ENCODE data around the gene SHISAL2A. TPM values are rescaled to one million over a fixed set of nuclear protein-coding genes. Genes with fewer than 3 reads are reported as not detected.

Gene SHISAL2A
- total RNA-seq, result 1 to 10 TPM in 1 of 4 donors, under 1 TPM in 3; 0.19 to 1.6 (median 0.45) TPM
- polyA plus RNA-seq, result under 1 TPM; 0.13 to 0.44 (median 0.25) TPM
- long read RNA-seq, donor 1, partial matches to known transcripts, result 0 of 1 reads
- long read RNA-seq, donor 1, other reads (novel, unspliced or antisense), result 1 of 1 reads
- long read RNA-seq, donor 2, partial matches to known transcripts, result 0 of 1 reads
- long read RNA-seq, donor 2, other reads (novel, unspliced or antisense), result 1 of 1 reads

DNA sequence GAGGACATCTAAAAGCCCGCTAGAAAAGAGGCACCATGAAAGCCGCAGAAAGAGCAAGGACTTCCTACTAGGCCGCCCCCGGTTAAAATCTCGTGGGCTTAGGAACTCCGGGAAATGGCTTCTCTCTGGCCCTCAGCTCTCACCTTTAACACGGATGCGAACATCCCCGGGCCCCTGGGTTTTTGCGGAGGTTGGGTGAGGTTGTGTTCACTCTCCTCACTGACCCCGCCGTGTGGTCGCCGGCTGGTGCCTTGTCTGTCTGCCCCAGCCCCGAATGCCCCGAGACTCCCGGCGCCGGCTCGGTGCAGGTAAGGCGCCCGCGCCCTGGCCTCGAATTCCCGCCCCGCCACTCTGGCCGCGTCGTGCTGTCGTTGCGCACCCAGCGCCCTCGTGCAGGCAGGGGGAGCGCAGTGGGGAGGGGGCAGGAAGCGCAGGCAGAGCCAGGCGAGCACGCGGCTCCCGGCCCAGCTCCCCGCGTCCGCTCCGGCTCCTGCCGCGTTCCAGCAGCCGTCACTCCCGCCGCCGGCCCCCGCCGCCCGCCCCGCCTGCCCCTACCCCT lies at the start of gene SHISAL2A:
TSS of gene SHISAL2A (plus strand) at position 437 of the 559 bp plus-strand sequence. CDS start 326 bp downstream, outside the sequence.
- Histone ChIP-seq H3K4me3 (peak within 1 kb of the TSS; percentile 69), H3K9me3 (no peaks in the 10 kb centered on the region), H3K27me3 (ENCODE audit: insufficient read depth in 3 of 3, low read length in 2 of 3) (no peaks in the 10 kb centered on the region), H3K4me1 (peaks cover 8% of the 10 kb centered on the region), H3K36me3 (ENCODE audit: insufficient read depth in 1 of 2, low read depth in 1 of 2) (no peaks in the 10 kb centered on the region), H3K27ac (peak within 1 kb of the TSS; percentile 16)
- TF ChIP-seq CTCF (IDR thresholded peaks at IDR 0.05), result no peak
- WGBS, 3 donors, result 10 to 16% (median 14%) methylated on average over 31 to 53 of the region's 53 CpGs
- peak; percentile 64 to 78 (median 70) for ATAC-seq
- intact Hi-C loops (cut with DNase I), result no loop called here
- DNase-seq, result peak; percentile 19 to 73

- intact Hi-C loops (cut with DNase I), result no loop called here
- 55 to 79% (median 78%) methylated on average over 1 of the region's 1 CpG for WGBS, 3 donors
- no peak for TF ChIP-seq CTCF (IDR thresholded peaks at IDR 0.05)
Measured at GRCh38 chr1:52585474-52585873, 47.5 kb upstream of the SHISAL2A start.

GRCh38 chr1:52588027-52588426 lies 44.9 kb upstream of the SHISAL2A start:
- intact Hi-C loops (cut with DNase I), result no loop called here
- no peaks in the 10 kb centered on the region for H3K9me3 ChIP-seq

More at GRCh38 chr1:52585474-52585873, 47.5 kb upstream of the SHISAL2A start:
- no peaks in the 10 kb centered on the region for H3K27me3 ChIP-seq (ENCODE audit: insufficient read depth in 3 of 3, low read length in 2 of 3)
- no peak for ATAC-seq
- H3K9me3 ChIP-seq, result no peaks in the 10 kb centered on the region
- no peak overlapping the region for H3K27ac ChIP-seq
- no peak overlapping the region for H3K4me3 ChIP-seq
- H3K36me3 ChIP-seq (ENCODE audit: insufficient read depth in 1 of 2, low read depth in 1 of 2), result no peaks in the 10 kb centered on the region
- no peak for DNase-seq
- peaks cover 4% of the 10 kb centered on the region for H3K4me1 ChIP-seq

GRCh38 chr1:52588535-52588934 lies 44.4 kb upstream of the SHISAL2A start:
- intact Hi-C loops (cut with DNase I), result no loop called here
- no peak for TF ChIP-seq CTCF (IDR thresholded peaks at IDR 0.05)
- ATAC-seq, result no peak

More at GRCh38 chr1:52588027-52588426, 44.9 kb upstream of the SHISAL2A start:
- H3K27ac ChIP-seq, result no peak overlapping the region
- no peaks in the 10 kb centered on the region for H3K27me3 ChIP-seq (ENCODE audit: insufficient read depth in 3 of 3, low read length in 2 of 3)
- ATAC-seq, result no peak
- H3K4me3 ChIP-seq, result no peak overlapping the region
- peaks cover 9% of the 10 kb centered on the region for H3K4me1 ChIP-seq
- no peak for DNase-seq
- TF ChIP-seq CTCF (IDR thresholded peaks at IDR 0.05), result no peak
- H3K36me3 ChIP-seq (ENCODE audit: insufficient read depth in 1 of 2, low read depth in 1 of 2), result no peaks in the 10 kb centered on the region

More at GRCh38 chr1:52588535-52588934, 44.4 kb upstream of the SHISAL2A start:
- H3K36me3 ChIP-seq (ENCODE audit: insufficient read depth in 1 of 2, low read depth in 1 of 2), result no peaks in the 10 kb centered on the region
- peaks cover 14% of the 10 kb centered on the region for H3K4me1 ChIP-seq
- 53 to 59% (median 56%) methylated on average over 1 of the region's 1 CpG for WGBS, 3 donors
- no peak overlapping the region for H3K4me3 ChIP-seq
- no peaks in the 10 kb centered on the region for H3K9me3 ChIP-seq
- H3K27me3 ChIP-seq (ENCODE audit: insufficient read depth in 3 of 3, low read length in 2 of 3), result no peaks in the 10 kb centered on the region
- no peak overlapping the region for H3K27ac ChIP-seq
- no peak for DNase-seq

All from psoas muscle (tissue), 8 donors.